Placental epithelial cell (primary cell): Measurements from ENCODE around the gene NDUFS8. TPM values are rescaled to one million over a fixed set of nuclear protein-coding genes. Genes with fewer than 3 reads are reported as not detected.

Experiments
- small RNA-seq: library from RNA; depleted of rRNA; stranded (forward); fragments of <200 nt; gene quantifications from one replicate; pipeline ENCODE3, GENCODE V24; 2012
- total RNA-seq: library from RNA; depleted of rRNA; stranded (reverse); fragments of >200 nt; gene quantifications from 2 replicates; pipeline ENCODE4 v1.2.3, GENCODE V29; 2012

NDUFS8 gene
- 67.1 and 114 TPM in 2 replicates for total RNA-seq

DNA sequence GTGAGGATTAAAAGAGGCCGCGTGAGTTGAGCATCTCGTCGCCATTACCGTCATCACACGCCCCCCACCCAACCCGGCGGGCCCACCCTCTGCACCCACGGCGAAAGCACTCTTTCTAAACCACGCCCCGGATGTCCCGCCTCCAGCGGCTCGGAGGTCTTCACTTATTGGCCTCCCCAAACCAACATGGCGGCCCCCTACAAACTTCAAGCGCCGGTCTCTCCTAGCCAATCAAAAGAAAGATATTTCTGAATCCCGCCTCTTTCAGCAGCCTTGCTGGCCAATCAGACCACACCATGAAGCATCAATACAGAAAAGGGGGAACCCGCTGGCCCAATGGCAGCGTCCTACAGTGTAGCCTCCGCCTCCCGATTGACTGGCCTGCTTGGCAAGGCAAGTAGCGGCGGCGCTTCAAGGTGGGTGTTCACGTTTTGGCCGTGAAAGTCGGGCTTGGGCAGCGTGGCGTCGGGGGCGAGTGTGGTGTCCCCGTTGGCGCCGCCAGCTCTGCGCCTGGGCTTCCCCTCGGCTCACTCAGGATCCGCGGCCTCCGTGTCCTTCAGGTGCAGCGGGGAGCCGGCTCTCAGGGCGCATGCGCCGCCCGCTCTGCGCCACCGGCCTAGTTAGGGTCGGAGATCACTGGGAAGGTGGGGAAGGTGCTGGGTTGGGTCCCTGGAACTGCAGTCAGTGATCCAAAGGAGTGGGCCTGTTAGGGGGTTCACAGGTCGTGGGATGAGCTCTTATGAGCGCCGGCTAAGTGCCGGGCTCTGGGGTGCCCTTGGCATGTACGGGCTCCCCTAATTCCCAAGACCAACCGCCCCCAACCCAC, at the start of gene NDUFS8:
TSS of gene NDUFS8 (plus strand) at position 364 of the 826 bp plus-strand sequence. CDS start 1,471 bp downstream, outside the sequence.

DNA sequence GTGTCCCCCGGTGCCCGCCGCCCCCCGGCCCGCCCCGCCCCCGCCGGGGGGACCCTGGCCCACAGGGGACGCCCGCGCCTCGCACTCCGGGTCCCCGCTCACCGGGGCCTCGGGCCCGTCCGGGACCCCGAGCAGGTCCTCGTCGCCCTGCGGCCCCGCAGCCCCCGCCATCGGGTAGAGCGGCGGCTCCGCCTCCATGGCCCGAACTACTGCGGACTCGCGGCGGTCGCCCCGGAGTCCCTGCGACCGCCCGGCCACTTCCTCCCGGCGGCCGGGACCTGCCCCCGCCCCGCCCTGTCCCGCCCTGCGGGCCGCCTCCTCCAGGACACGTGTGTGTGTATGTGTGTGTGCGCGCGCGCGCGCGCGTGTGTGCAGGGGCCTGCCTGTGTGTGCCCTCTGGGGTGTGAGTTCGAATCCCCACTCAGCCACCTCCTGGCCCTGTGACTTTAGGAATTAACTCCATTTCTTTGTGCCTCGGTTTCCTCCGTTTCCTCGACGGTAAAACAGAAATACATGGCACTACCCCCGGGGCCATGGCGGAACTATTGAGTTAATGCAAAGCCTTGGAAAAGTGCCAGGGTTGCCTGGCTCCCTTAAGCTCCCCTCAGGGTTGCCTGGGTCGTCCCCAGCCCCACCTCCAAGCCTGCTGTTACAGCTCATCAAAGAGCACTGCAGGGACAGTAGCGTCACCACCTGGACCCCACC, 26.5 kb upstream of the NDUFS8 start, which contains the start of gene UNC93B1:
TSS of gene UNC93B1 (minus strand) at position 252 of the 705 bp plus-strand sequence. CDS start at position 198, 54 bp downstream.

DNA sequence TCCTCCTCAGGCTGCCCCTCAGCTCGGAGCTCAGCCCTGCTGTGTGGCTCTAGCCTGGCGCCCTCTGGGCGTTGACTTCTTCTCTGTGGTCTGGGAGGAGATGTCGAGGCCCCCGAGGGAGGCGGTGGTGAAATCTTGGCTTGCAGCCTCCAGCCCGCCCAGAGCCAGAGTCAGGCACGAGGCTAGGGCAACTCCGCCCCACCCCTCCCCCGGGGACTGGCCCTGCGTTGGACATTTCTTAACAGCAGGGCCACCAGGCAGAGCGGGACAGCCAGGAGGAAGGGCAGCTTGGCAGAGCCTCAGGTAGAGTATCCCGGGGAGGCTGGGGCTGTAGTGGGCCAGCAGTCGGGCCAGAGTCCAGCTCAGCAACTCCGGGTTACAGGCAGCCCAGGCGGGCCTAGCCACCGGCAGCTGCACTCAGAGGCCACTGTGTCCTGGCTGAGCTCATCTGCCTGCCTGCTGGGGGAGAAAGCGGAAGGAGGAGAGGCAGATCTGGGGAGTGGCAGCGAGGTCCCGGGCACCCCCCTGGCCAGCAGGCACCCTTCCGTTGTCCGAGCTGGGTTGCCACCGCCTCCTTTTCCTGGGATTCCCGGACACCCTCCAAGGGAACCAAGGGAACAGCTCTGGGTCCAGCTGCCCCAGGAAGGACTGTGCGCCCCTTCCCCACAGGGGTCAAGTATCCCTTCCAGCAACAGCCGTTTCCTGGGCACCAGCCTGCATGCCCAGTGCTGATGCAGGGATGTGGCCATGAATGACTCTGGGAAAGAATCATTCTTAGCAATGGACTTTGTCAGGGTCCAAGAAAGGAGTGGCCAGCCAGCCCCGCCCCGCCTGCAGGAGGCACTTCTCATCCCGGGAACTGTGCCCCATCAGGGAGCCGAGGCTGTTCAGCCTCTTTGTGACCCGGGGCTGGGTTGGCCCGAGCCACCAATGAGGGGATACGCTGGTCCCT, 20.1 kb upstream of the NDUFS8 start, which contains the start of gene ALDH3B1:
TSS of gene ALDH3B1 (plus strand) at position 238 of the 952 bp plus-strand sequence. CDS start 4,971 bp downstream, outside the sequence.

DNA sequence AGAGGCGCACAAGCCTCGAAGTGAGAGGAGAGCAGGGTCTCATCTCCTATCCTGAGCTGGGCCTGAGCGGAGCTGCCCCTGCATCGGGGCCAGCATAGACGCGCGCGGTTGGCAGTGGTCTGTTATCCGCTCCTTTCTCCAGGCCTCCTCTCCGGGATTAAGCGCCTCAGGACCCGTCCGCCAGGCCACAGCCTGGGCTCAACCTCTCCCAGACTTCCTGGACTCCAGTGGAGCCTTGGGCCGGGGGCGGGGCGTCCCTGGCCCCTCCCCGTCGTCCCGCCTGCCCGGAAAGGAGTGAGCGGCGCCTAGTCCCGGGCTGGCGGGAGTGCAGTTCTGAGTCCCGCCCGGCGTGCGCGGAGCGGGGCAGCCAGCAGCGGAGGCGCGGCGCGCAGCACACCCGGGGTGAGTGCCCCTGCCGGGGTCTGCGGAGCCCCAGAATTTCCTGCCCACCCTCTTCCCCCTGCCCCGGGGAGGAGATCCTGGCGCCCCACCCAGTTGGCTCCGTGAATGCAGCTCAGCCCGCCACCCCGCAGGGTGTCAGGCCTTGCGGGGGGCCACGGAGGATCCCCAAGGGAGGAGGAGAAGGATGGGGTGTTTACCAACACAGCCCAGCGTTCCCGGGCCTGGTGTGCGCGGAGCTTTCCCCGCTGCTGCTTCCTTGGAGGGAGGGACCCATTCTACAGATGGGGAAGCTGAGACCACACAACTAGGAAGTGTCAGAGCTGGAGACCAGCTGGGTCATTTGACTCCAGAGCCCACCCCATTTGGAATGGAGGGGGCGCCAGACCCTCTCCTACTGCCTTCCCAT, 8.4 kb downstream of the NDUFS8 start, which contains the start of gene TCIRG1:
TSS of gene TCIRG1 (plus strand) at position 308 of the 808 bp plus-strand sequence. CDS start 2,247 bp downstream, outside the sequence.

Small RNAs within 50 kb of the gene (small RNA-seq; reads per million reads assigned to genes)
- gene MIR6753, result not detected

Other genes starting within 250 kb of the NDUFS8 start
- gene UNC93B1, start 26.6 kb upstream of the NDUFS8 start, total RNA-seq, result 31.8 and 32.5 TPM in 2 replicates
- 28.6 and 35.3 TPM in 2 replicates for gene ALDH3B1, start 20.4 kb upstream of the NDUFS8 start, total RNA-seq
- gene TCIRG1, start 8.3 kb downstream of the NDUFS8 start, total RNA-seq, result 139 and 143 TPM in 2 replicates
- 8.6 and 14.9 TPM in 2 replicates for gene CHKA, start 90.7 kb downstream of the NDUFS8 start, total RNA-seq
- gene KMT5B, start 182.6 kb downstream of the NDUFS8 start, total RNA-seq, result 29.5 and 42.8 TPM in 2 replicates
- 17.7 and 31.7 TPM in 2 replicates for gene C11orf24, start 241.3 kb downstream of the NDUFS8 start, total RNA-seq